ENCODE data around the gene ZNF253.

- TF ChIP-seq CTCF (IDR thresholded peaks at IDR 0.05; ENCODE audit: low read depth, low read length, missing input control), result no peak
- no peak for TF ChIP-seq GABPA (IDR thresholded peaks at IDR 0.05 in 1 of 2, conservative IDR thresholded peaks at IDR 0.05 in 1 of 2)
- no peak for TF ChIP-seq ATF3 (IDR thresholded peaks at IDR 0.05)
- TF ChIP-seq HNF4G (IDR thresholded peaks at IDR 0.05), result no peak
- TF ChIP-seq RAD21 (IDR thresholded peaks at IDR 0.05), result no peak
- TF ChIP-seq, protein P1, sequence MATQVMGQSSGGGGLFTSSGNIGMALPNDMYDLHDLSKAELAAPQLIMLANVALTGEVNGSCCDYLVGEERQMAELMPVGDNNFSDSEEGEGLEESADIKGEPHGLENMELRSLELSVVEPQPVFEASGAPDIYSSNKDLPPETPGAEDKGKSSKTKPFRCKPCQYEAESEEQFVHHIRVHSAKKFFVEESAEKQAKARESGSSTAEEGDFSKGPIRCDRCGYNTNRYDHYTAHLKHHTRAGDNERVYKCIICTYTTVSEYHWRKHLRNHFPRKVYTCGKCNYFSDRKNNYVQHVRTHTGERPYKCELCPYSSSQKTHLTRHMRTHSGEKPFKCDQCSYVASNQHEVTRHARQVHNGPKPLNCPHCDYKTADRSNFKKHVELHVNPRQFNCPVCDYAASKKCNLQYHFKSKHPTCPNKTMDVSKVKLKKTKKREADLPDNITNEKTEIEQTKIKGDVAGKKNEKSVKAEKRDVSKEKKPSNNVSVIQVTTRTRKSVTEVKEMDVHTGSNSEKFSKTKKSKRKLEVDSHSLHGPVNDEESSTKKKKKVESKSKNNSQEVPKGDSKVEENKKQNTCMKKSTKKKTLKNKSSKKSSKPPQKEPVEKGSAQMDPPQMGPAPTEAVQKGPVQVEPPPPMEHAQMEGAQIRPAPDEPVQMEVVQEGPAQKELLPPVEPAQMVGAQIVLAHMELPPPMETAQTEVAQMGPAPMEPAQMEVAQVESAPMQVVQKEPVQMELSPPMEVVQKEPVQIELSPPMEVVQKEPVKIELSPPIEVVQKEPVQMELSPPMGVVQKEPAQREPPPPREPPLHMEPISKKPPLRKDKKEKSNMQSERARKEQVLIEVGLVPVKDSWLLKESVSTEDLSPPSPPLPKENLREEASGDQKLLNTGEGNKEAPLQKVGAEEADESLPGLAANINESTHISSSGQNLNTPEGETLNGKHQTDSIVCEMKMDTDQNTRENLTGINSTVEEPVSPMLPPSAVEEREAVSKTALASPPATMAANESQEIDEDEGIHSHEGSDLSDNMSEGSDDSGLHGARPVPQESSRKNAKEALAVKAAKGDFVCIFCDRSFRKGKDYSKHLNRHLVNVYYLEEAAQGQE (IDR thresholded peaks at IDR 0.05), result no peak
- TF ChIP-seq YY1 (IDR thresholded peaks at IDR 0.05), result no peak
- TF ChIP-seq, protein P2, sequence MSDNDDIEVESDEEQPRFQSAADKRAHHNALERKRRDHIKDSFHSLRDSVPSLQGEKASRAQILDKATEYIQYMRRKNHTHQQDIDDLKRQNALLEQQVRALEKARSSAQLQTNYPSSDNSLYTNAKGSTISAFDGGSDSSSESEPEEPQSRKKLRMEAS (IDR thresholded peaks at IDR 0.05), result no peak
- TF ChIP-seq, protein P3, sequence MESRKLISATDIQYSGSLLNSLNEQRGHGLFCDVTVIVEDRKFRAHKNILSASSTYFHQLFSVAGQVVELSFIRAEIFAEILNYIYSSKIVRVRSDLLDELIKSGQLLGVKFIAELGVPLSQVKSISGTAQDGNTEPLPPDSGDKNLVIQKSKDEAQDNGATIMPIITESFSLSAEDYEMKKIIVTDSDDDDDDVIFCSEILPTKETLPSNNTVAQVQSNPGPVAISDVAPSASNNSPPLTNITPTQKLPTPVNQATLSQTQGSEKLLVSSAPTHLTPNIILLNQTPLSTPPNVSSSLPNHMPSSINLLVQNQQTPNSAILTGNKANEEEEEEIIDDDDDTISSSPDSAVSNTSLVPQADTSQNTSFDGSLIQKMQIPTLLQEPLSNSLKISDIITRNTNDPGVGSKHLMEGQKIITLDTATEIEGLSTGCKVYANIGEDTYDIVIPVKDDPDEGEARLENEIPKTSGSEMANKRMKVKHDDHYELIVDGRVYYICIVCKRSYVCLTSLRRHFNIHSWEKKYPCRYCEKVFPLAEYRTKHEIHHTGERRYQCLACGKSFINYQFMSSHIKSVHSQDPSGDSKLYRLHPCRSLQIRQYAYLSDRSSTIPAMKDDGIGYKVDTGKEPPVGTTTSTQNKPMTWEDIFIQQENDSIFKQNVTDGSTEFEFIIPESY (IDR thresholded peaks at IDR 0.05), result no peak
- no peak for TF ChIP-seq SP1 (IDR thresholded peaks at IDR 0.05)
- TF ChIP-seq TAF1 (conservative IDR thresholded peaks at IDR 0.05), result no peak
- no peak for TF ChIP-seq EGR1 (IDR thresholded peaks at IDR 0.05; ENCODE audit: low read depth in 2 of 2)
Observed at GRCh38 chr19:19937403-19937802, 71.7 kb downstream of the ZNF253 start.

Measured in liver (tissue), 3 donors.